Type B pancreatic cell (in vitro differentiated cells): Measurements from ENCODE around the gene KMT2E. TPM values are rescaled to one million over a fixed set of nuclear protein-coding genes. Genes with fewer than 3 reads are reported as not detected.
A peak's percentile ranks its signal among the peaks of the same experiment; 100 is the strongest.

ENCODE experiments used
- DNase-seq: peaks from one replicate; pipeline ENCODE4 v3.0.0; 2021; ENCODE audit warnings: mixed read lengths; ENCODE audit not compliant: unreplicated experiment; ENCODE audit errors: extremely low spot score
- H3K27ac Mint-ChIP-seq: 2 replicates; pipeline ENCODE4 v1.8.0; 2021; ENCODE audit warnings: mild to moderate bottlenecking, mixed read lengths
- H3K27me3 Mint-ChIP-seq: 2 replicates; pipeline ENCODE4 v1.8.0; 2021; ENCODE audit warnings: mixed read lengths
- H3K36me3 Mint-ChIP-seq: 2 replicates; pipeline ENCODE4 v1.8.0; 2021; ENCODE audit warnings: mixed read lengths
- H3K4me1 Mint-ChIP-seq: one replicate; pipeline ENCODE4 v1.8.0; 2021; ENCODE audit warnings: mixed read lengths; ENCODE audit not compliant: unreplicated experiment
- H3K4me3 Mint-ChIP-seq: 2 replicates; pipeline ENCODE4 v1.8.0; 2021; ENCODE audit warnings: mild to moderate bottlenecking, mixed read lengths
- H3K9me3 Mint-ChIP-seq: 2 replicates; pipeline ENCODE4 v1.8.0; 2021; ENCODE audit warnings: mixed read lengths
- total RNA-seq: library from RNA; stranded (reverse); gene quantifications from 2 replicates; pipeline ENCODE4 v1.2.1, GENCODE V29; 2021; ENCODE audit warnings: low replicate concordance
- TF ChIP-seq, protein P1 (sequence below): fragments of 200-600 bp; sonication (generic); conservative IDR thresholded peaks from 2 replicates; pipeline ENCODE4 v1.5.0; 2021; ENCODE audit warnings: antibody characterized with exemption, mild to moderate bottlenecking

KMT2E gene
- total RNA-seq, 1 donor from 2014 or later, result 75.6 TPM

DNA sequence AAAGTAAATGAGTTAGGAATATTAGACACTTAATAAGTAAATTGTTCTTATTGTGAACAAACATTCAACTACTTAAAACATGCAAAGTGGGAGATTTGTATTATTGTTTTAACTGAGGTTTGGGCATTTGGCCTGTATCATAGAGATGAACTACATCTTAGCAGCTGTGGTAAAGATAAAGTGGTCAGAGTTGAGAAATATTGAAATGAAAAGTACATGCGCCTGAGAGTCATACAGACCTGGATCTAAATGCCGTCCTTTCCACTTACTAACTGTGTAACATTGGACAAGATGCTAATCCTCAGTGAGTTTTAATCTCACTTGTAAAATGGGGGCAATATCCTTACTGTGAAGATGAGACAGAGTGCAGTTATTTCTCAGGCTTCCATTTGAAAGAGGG lies 74.5 kb downstream of the KMT2E start:
- TF ChIP-seq, protein P1, sequence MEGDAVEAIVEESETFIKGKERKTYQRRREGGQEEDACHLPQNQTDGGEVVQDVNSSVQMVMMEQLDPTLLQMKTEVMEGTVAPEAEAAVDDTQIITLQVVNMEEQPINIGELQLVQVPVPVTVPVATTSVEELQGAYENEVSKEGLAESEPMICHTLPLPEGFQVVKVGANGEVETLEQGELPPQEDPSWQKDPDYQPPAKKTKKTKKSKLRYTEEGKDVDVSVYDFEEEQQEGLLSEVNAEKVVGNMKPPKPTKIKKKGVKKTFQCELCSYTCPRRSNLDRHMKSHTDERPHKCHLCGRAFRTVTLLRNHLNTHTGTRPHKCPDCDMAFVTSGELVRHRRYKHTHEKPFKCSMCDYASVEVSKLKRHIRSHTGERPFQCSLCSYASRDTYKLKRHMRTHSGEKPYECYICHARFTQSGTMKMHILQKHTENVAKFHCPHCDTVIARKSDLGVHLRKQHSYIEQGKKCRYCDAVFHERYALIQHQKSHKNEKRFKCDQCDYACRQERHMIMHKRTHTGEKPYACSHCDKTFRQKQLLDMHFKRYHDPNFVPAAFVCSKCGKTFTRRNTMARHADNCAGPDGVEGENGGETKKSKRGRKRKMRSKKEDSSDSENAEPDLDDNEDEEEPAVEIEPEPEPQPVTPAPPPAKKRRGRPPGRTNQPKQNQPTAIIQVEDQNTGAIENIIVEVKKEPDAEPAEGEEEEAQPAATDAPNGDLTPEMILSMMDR, result no peak
- Mint-ChIP-seq H3K4me1 (no peaks in the 10 kb centered on the region), H3K9me3 (no peaks in the 10 kb centered on the region), H3K27me3 (no peaks in the 10 kb centered on the region), H3K4me3 (no peak overlapping the region), H3K27ac (no peak overlapping the region), H3K36me3 (peaks cover 25% of the 10 kb centered on the region)
- DNase-seq, result no peak

- no peak for DNase-seq
- Mint-ChIP-seq H3K36me3 (peaks cover 20% of the 10 kb centered on the region), H3K27ac (no peak overlapping the region), H3K27me3 (no peaks in the 10 kb centered on the region), H3K4me3 (no peak overlapping the region), H3K9me3 (no peaks in the 10 kb centered on the region), H3K4me1 (peaks cover 8% of the 10 kb centered on the region)
- TF ChIP-seq, protein P1, result no peak
These were observed 81.0 kb downstream of the KMT2E start for GRCh38 chr7:105094966-105095365.

GRCh38 chr7:105096306-105096705 lies 82.3 kb downstream of the KMT2E start:
- Mint-ChIP-seq H3K4me3 (no peak overlapping the region), H3K27me3 (no peaks in the 10 kb centered on the region), H3K27ac (peak overlapping the region; percentile 85), H3K9me3 (no peaks in the 10 kb centered on the region), H3K4me1 (peaks cover 8% of the 10 kb centered on the region), H3K36me3 (peaks cover 22% of the 10 kb centered on the region)
- DNase-seq, result no peak
- TF ChIP-seq, protein P1, result no peak

- no peak for DNase-seq
- H3K27ac Mint-ChIP-seq, result peak overlapping the region; percentile 13
- H3K36me3 Mint-ChIP-seq, result peaks cover 19% of the 10 kb centered on the region
- H3K27me3 Mint-ChIP-seq, result no peaks in the 10 kb centered on the region
- H3K4me1 Mint-ChIP-seq, result peaks cover 8% of the 10 kb centered on the region
- TF ChIP-seq, protein P1, result no peak
- H3K9me3 Mint-ChIP-seq, result no peaks in the 10 kb centered on the region
- H3K4me3 Mint-ChIP-seq, result peak overlapping the region; percentile 2
These were observed 83.6 kb downstream of the KMT2E start for GRCh38 chr7:105097619-105098018.

DNA sequence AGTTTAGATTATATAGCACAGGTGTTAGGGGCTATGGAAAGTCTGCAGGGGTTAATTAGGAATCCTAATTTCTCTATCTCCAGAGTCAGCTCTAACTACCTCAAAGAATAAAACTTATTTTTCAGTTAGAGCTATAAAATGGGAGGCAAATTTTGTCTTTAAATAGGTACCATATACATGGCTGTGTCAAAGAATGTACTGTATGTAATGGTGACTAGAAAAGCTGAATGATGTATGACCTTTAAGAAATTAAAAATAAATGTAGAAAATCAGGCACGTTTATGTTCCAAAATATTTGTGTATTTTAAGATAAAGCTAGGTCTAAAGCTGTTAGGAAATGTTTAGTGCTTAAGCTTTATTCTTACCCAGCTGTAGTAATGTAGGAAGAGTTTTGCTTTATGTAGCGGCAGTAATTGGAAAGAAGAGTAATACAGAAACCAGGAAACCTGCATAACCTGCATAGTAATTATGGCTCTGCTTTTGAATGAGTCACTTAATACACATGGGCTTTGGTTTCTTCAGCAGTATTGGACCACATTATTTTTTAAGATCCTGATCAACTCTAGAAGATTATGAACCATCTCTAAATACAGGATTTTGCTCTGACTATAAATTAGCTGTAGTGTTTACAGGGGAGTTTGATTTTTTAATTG lies 85.0 kb downstream of the KMT2E start:
- H3K36me3 Mint-ChIP-seq, result peaks cover 21% of the 10 kb centered on the region
- H3K4me3 Mint-ChIP-seq, result peak overlapping the region; percentile 26
- DNase-seq, result no peak
- H3K4me1 Mint-ChIP-seq, result peaks cover 8% of the 10 kb centered on the region
- TF ChIP-seq, protein P1, result no peak
- H3K27ac Mint-ChIP-seq, result peak overlapping the region; percentile 34
- H3K9me3 Mint-ChIP-seq, result no peaks in the 10 kb centered on the region
- no peaks in the 10 kb centered on the region for H3K27me3 Mint-ChIP-seq
